ENCODE measurements around the gene PARVG.

Gene PARVG

GRCh38 chr22:44188986-44189630, 8.4 kb downstream of the PARVG start:
- TF ChIP-seq CTCF (IDR thresholded peaks at IDR 0.05; ENCODE audit: low read depth, low read length), result no peak
- no peaks in the 10 kb centered on the region for H3K36me3 ChIP-seq
- DNase-seq, result no peak

GRCh38 chr22:44190381-44190976, 9.8 kb downstream of the PARVG start:
- no peak for DNase-seq
- H3K27ac ChIP-seq, result no peak overlapping the region
- H3K4me3 ChIP-seq (ENCODE audit: low read depth, low read length), result no peak overlapping the region
- H3K36me3 ChIP-seq, result no peaks in the 10 kb centered on the region
- no peak for TF ChIP-seq CTCF (IDR thresholded peaks at IDR 0.05; ENCODE audit: low read depth, low read length)
- H3K9me3 ChIP-seq (ENCODE audit: severe bottlenecking), result peaks cover 2% of the 10 kb centered on the region
- no peaks in the 10 kb centered on the region for H3K27me3 ChIP-seq (ENCODE audit: insufficient read depth, low read depth, severe bottlenecking)

More at GRCh38 chr22:44188986-44189630, 8.4 kb downstream of the PARVG start:
- Histone ChIP-seq H3K27me3 (ENCODE audit: insufficient read depth, low read depth, severe bottlenecking) (no peaks in the 10 kb centered on the region), H3K9me3 (ENCODE audit: severe bottlenecking) (peaks cover 2% of the 10 kb centered on the region), H3K27ac (no peak overlapping the region), H3K4me3 (ENCODE audit: low read depth, low read length) (no peak overlapping the region)

- Histone ChIP-seq H3K27me3 (ENCODE audit: insufficient read depth, low read depth, severe bottlenecking) (no peaks in the 10 kb centered on the region), H3K4me3 (ENCODE audit: low read depth, low read length) (no peak overlapping the region), H3K9me3 (ENCODE audit: severe bottlenecking) (peaks cover 2% of the 10 kb centered on the region), H3K27ac (no peak overlapping the region), H3K36me3 (no peaks in the 10 kb centered on the region)
- no peak for DNase-seq
- TF ChIP-seq CTCF (IDR thresholded peaks at IDR 0.05; ENCODE audit: low read depth, low read length), result no peak
Observed at GRCh38 chr22:44191036-44191454, 10.3 kb downstream of the PARVG start.

GRCh38 chr22:44192098-44192815, 11.5 kb downstream of the PARVG start:
- H3K4me3 ChIP-seq (ENCODE audit: low read depth, low read length), result no peak overlapping the region
- no peak for TF ChIP-seq CTCF (IDR thresholded peaks at IDR 0.05; ENCODE audit: low read depth, low read length)
- peaks cover 2% of the 10 kb centered on the region for H3K9me3 ChIP-seq (ENCODE audit: severe bottlenecking)
- no peaks in the 10 kb centered on the region for H3K36me3 ChIP-seq
- no peak overlapping the region for H3K27ac ChIP-seq
- no peaks in the 10 kb centered on the region for H3K27me3 ChIP-seq (ENCODE audit: insufficient read depth, low read depth, severe bottlenecking)
- peak; percentile 44 for DNase-seq

- Histone ChIP-seq H3K9me3 (ENCODE audit: severe bottlenecking) (peaks cover 2% of the 10 kb centered on the region), H3K4me3 (ENCODE audit: low read depth, low read length) (no peak overlapping the region), H3K27ac (peak overlapping the region; percentile 42; the same call in 1 of the 2 replicates), H3K36me3 (no peaks in the 10 kb centered on the region), H3K27me3 (ENCODE audit: insufficient read depth, low read depth, severe bottlenecking) (no peaks in the 10 kb centered on the region)
- DNase-seq, result no peak
- no peak for TF ChIP-seq CTCF (IDR thresholded peaks at IDR 0.05; ENCODE audit: low read depth, low read length)
Observed at GRCh38 chr22:44192816-44193534, 12.2 kb downstream of the PARVG start.
